ENCODE measurements around the gene SSX2IP.
"Not testable (repeated sequence)": the region's sequence is repeated elsewhere in the genome, so short reads cannot be mapped to it uniquely, and the experiment has no call there.

SSX2IP gene

GRCh38 chr1:84690397-84691121 is at the start of gene SSX2IP:
Gene SSX2IP, minus strand, starts transcription at chr1:84690461. Its CDS starts 19,242 bp downstream, at chr1:84671219.
- DNase-seq (ENCODE audit: low read depth in 2 of 2), result peak; percentile 99

DNA sequence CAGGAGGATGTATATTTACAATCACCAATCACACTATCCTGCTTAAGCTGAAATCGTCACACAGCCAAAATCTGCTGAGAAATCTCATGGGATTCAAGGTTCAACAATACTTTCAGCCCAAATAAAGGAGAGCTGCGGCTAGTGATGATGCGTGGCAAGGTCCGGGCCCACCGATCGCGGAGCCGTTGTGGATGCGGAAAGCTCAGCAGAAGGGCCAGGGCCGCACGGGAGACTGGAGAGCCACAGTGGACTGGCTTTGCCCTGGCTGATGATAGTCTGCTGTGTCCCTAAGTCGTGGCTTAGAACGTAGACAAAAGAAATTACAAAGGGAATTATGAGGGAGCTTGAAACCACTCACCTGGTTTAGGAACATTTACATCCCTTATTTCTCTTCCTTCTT is 48.0 kb upstream of the SSX2IP start:
- DNase-seq (ENCODE audit: low read depth in 2 of 2), result no peak

- DNase-seq (ENCODE audit: low read depth in 2 of 2), result no peak
Observed at GRCh38 chr1:84737590-84737989, 47.3 kb upstream of the SSX2IP start.

- DNase-seq (ENCODE audit: low read depth in 2 of 2), result no peak
Observed at GRCh38 chr1:84736944-84737343, 46.7 kb upstream of the SSX2IP start.

DNA sequence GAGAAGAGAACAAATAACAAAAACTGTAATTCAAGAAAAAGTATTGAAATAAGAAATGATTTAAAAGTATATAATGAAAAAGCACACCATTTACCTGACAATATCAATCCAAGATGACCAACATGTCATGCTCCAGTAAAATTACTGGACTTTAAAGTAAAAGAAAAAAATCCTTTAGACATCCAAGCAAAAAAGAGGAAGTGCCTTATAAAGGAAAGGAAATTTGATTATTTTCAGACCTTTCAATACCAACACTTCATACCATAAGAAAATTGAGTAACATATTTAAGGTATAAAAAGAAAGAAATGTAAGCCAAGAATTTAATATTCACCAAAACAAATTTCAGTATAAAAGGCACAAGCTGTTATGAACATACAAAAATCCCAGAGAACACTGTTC is 46.2 kb upstream of the SSX2IP start:
- no peak for DNase-seq (ENCODE audit: low read depth in 2 of 2)

GRCh38 chr1:84735483-84735882 is 45.2 kb upstream of the SSX2IP start:
- DNase-seq (ENCODE audit: low read depth in 2 of 2), result no peak

- DNase-seq (ENCODE audit: low read depth in 2 of 2), result no peak
Observed at GRCh38 chr1:84732520-84732919, 42.3 kb upstream of the SSX2IP start.

DNA sequence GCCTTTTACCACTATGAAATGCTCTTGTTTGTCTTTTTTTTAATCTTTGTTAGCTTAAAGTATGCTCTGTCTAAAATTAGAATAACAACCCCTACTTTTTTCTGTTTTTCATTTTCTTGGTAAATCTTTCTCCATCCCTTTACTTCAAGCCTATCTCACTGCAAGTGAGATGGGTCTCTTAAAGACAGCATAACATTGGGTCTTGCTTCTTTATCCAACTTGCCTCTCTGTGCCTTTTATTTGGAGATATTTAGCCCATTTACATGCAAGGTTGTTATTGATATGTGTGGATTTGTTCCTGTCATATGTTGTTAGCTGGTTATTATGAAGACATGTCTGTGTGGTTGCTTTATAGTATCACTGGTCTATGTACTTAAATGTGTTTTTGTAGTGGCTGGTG is 41.3 kb upstream of the SSX2IP start:
- DNase-seq (ENCODE audit: low read depth in 2 of 2), result no peak

GRCh38 chr1:84727711-84728110 is 37.5 kb upstream of the SSX2IP start:
- DNase-seq (ENCODE audit: low read depth in 2 of 2), result not testable (repeated sequence)

DNA sequence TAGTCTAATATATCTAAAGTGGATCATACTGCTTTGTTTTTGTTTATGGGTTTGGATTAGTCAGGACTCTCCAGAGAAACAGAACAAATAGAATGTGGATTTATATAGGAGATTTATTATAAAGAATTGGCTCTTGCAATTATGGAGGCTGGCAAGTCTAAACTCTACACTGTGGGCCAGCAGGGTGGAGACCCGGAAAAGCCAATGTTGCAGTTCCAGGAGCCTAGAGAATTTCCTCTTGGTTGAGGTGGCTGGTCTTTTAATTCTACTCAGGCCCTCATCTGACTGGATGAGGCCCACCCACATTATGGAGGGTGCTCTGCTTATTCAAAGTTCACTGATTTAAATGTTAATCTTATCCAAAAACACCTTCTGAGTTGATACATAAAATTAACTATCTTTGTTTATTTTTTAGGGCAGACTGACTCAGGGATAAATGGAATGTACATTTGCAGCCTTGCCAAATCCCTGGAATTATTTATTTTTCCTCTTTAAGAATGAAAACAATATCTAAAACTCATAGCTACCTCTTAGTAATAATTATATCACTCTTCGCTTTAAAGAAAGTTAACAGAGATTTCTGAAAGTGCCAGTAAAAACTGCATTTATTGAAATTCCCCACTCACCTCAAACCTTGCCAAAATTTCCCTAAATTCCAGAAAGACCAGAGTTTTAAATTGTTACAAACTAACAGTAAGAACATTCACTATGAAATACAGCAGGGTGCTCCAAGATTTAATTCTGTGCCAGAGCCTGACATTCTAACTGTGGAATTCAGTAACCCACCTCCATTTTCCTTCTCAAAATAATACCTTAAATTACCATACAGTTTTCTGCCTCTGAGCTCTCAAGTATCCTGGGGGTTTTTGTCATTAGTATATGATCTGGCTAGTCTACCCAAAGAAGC is 36.6 kb upstream of the SSX2IP start:
- no peak for DNase-seq (ENCODE audit: low read depth in 2 of 2)

- peak; percentile 27 for DNase-seq (ENCODE audit: low read depth in 2 of 2)
Observed at GRCh38 chr1:84724128-84724860, 34.0 kb upstream of the SSX2IP start.

- no peak for DNase-seq (ENCODE audit: low read depth in 2 of 2)
Observed at GRCh38 chr1:84722794-84723193, 32.5 kb upstream of the SSX2IP start.

DNA sequence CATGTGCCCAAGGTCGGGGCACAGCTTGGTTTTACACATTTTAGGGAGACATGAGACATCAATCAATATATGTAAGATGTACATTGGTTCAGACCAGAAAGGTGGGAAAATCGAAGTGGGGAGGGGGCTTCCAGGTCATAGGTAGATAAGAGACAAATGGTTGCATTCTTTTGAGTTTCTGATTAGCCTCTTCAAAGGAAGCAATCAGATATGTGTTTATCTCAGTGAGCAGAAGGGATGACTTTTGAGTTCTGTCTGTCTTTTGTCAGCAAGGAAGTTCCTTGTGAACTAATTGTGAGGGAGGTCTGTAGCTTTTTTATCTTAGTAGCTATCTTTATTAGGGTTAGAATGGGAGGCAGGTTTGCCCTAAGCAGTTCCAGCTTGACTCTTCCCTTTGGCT is 31.6 kb upstream of the SSX2IP start:
- DNase-seq (ENCODE audit: low read depth in 2 of 2), result not testable (repeated sequence)

DNA sequence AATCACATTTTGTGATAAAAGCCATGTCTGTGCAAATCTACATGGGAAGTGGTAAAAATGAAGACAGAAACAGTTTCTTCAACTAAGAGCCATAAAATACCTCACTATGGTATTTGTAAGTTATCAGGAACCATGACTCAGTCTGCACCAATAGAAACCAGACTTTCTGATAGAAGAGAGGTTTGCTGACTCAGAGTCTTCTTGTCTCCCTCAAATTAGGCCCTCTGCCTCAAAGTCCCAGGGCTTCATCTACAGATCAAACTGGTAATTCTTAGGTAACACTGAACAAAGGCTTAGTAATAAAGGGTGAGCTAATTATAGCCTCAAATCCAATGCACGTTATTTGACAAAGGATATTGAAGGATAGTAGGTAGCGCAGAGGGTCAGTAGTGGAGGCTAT is 30.9 kb upstream of the SSX2IP start:
- DNase-seq (ENCODE audit: low read depth in 2 of 2), result no peak

GRCh38 chr1:84720221-84720780 is 30.0 kb upstream of the SSX2IP start:
- DNase-seq (ENCODE audit: low read depth in 2 of 2), result no peak

DNA sequence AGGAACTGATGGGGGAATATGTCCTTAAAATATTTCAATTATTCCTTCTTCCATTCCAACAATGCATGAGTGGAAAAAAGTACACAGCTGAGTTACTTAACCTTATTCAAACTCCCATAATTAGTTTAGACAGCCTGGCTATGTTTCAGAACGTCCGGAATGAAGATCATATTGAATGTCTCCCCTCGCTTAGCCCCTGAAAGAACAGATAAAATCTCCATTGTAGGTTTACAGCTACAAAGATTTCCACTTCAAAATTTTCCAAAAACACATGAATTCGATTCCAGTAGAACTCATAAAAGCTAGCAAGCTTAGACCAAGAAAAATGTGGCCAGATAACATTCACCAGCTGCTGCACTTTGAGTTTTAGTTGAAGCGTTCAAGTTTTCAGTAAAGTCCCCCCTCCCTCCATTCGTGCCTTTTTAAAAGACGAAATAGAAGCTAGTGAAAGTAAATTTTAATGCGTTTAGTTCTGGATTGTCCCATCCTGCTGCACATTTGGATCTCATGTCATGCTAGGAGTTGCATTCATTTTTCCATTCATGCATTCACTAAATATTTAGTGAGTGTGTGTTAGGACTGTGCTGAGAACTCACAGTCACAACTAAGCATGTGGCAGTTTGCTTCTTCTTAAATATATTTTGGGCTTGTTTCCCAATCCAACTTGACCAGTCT is 29.4 kb upstream of the SSX2IP start:
- DNase-seq (ENCODE audit: low read depth in 2 of 2), result no peak

- no peak for DNase-seq (ENCODE audit: low read depth in 2 of 2)
Observed at GRCh38 chr1:84715342-84716019, 25.2 kb upstream of the SSX2IP start.

DNA sequence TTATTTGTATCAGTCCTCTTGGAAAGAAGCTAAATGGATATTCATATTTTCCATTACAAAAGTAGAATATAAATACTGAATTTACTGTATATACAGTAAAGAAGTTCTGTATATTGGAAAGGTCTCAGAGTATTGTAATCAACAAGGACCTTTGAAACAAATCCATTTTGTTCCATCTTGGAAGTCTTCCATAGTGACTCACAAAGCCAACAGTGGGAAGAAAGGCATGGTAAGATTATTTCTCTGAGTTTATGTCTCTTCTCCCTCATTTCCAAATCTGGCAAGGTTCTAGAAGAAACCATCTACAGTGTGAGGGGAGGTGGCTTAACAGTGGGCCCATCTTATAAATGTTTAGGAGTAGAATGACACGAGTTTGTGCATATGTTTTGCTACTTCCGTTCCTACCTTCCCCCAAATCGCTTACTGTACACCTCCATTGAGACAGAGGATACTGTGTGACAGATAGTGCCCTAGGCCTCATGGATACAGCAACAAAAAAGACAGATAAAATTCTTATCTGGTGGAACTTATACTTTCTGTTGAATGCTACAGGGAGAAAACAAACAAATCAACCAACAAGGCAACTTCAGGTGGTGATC is 22.1 kb upstream of the SSX2IP start:
- DNase-seq (ENCODE audit: low read depth in 2 of 2), result no peak

DNA sequence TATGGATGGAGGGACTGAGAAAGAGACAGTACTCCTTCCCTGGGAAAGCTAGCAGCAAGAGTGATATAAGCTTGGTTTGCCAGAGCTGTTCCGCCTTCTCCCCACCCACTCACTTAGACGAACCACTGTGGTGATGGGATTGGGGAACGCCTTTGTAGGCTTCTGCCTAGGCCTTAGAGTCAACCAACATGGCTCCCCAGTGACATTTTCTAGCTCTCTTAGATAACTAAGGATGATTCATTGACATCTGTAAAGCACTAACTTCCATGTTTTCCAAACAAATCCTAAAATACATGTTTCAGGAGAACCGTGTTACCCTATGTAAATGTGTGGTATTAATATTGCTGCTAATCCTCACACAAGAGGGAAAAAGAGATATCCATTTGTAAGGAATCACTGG is 21.6 kb upstream of the SSX2IP start:
- no peak for DNase-seq (ENCODE audit: low read depth in 2 of 2)

- DNase-seq (ENCODE audit: low read depth in 2 of 2), result no peak
Observed at GRCh38 chr1:84711121-84711520, 20.9 kb upstream of the SSX2IP start.
